ENCODE results near the gene TAF9.
"Not testable (repeated sequence)": the region's sequence is repeated elsewhere in the genome, so short reads cannot be mapped to it uniquely, and the experiment has no call there.

Gene TAF9

DNA sequence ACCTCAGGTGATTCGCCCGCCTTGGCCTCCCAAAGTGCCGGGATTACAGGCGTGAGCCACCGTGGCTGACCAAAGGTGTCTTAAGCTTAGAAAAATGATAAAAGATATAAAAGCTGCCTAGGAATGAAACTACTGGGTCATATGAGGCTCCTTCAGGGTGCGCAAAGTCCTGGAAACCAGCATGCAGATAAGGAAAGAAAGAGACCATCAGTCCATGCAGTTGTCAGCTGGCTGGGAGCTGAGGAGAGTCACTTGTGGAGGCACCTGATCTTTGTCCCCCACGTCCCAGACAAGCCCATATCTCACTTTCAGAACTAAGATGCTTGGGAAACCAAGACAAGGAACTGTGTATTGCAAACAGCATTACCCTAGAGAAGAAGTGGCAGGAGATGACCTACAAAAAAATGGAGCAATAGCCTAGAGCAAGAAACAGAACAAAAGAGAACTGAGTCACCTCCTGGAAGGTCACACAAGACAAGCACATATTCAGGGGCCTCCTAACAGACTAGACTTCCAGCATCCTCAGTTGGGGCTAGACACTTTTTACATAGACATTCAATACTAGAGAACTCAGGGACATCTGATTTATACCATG is 33.9 kb downstream of the TAF9 start:
- DNase-seq (ENCODE audit: low spot score): no peak

DNA sequence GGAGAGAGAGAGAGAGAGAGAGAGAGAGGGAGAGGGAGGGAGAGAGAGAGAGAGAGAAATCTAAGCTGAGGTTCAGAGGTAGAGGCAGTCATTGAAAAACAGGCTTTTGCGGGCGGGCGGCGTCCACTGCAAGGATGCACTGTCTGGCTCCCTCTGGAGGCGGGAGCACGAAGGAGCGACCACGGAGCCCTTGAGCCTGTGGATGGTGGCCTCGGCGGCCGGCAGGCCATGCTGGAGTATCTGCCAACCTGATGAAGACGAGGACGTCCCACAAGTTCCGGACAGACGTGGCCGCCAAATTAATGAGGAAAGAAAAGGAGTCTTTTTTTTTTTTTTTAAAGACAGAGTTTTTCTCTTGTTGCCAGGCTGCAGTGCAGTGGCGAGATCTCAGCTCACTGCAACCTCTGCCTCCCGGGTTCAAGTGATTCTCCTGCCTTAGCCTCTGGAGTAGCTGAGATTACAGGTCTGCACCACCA is 34.5 kb downstream of the TAF9 start:
- DNase-seq (ENCODE audit: low spot score): peak; percentile 86

GRCh38 chr5:69333668-69334315 is 35.5 kb downstream of the TAF9 start:
- DNase-seq (ENCODE audit: low spot score): not testable (repeated sequence)

GRCh38 chr5:69331528-69332445 is 37.5 kb downstream of the TAF9 start:
- DNase-seq (ENCODE audit: low spot score): no peak

GRCh38 chr5:69329905-69330489 is 39.3 kb downstream of the TAF9 start:
- no peak for DNase-seq (ENCODE audit: low spot score)

GRCh38 chr5:69326365-69326764 is 43.0 kb downstream of the TAF9 start:
- no peak for DNase-seq (ENCODE audit: low spot score)

GRCh38 chr5:69317391-69317790 is 51.9 kb downstream of the TAF9 start:
- DNase-seq (ENCODE audit: low spot score): no peak

GRCh38 chr5:69315972-69316371 is 53.3 kb downstream of the TAF9 start:
- no peak for DNase-seq (ENCODE audit: low spot score)

Data from ecto neural progenitor cell (in vitro differentiated cells).